HepG2 (cell line): Measurements from ENCODE around the gene CDHR4. TPM values are rescaled to one million over a fixed set of nuclear protein-coding genes. Genes with fewer than 3 reads are reported as not detected.

Experiments
- DNMT1 ChIP-seq: sonication (generic); formaldehyde crosslinking; IDR thresholded peaks from 2 replicates; pipeline ENCODE4 v1.5.1; 2020; ENCODE audit warnings: mild to moderate bottlenecking, missing genetic modification reagents
- HIVEP1 ChIP-seq: sonication (generic); formaldehyde crosslinking; IDR thresholded peaks from 2 replicates; pipeline ENCODE4 v1.4.0; 2020; ENCODE audit warnings: mild to moderate bottlenecking, missing genetic modification reagents
- HOXA9 ChIP-seq: sonication (generic); formaldehyde crosslinking; IDR thresholded peaks from 2 replicates; pipeline ENCODE4 v1.8.1; 2022; ENCODE audit warnings: missing genetic modification reagents, mild to moderate bottlenecking, moderate library complexity, borderline replicate concordance
- KLF13 ChIP-seq: sonication (generic); formaldehyde crosslinking; IDR thresholded peaks from 2 replicates; pipeline ENCODE4 v1.4.0; 2020; ENCODE audit warnings: mild to moderate bottlenecking, missing genetic modification reagents
- KMT2B ChIP-seq: IDR thresholded peaks from 2 replicates; pipeline ENCODE4 v1.6.1; 2016; ENCODE audit warnings: missing genetic modification reagents, missing compliant biosample characterization
- LCORL ChIP-seq, 2 experiments: fragments of 450-650 bp in 1 of 2; sonication (generic) in 1 of 2; formaldehyde crosslinking in 1 of 2; IDR thresholded peaks; 2 replicates each; pipeline versions ENCODE4 v1.5.0 to v1.6.1; 2017 to 2020; ENCODE audit warnings: antibody characterized with exemption in 1 of 2, missing genetic modification reagents in 1 of 2
- MED13 ChIP-seq: sonication (generic); formaldehyde crosslinking; IDR thresholded peaks from 2 replicates; pipeline ENCODE4 v1.5.0; 2020; ENCODE audit warnings: missing genetic modification reagents
- MLX ChIP-seq: IDR thresholded peaks from 2 replicates; pipeline ENCODE4 v1.6.1; 2016
- MXD3 ChIP-seq: IDR thresholded peaks from 2 replicates; pipeline ENCODE4 v1.6.1; 2016; ENCODE audit warnings: mild to moderate bottlenecking, missing biosample characterization, missing genetic modification reagents
- POLR2G ChIP-seq: fragments of 200-400 bp; formaldehyde crosslinking; IDR thresholded peaks from 2 replicates; pipeline ENCODE4 v1.6.1; 2018; ENCODE audit warnings: mild to moderate bottlenecking, low read depth, low read length, moderate library complexity
- RBAK ChIP-seq: sonication (generic); formaldehyde crosslinking; IDR thresholded peaks from 2 replicates; pipeline ENCODE4 v1.5.1; 2020; ENCODE audit warnings: mild to moderate bottlenecking, missing genetic modification reagents
- SCMH1 ChIP-seq: sonication (generic); formaldehyde crosslinking; IDR thresholded peaks from 2 replicates; pipeline ENCODE4 v1.9.0; 2021; ENCODE audit warnings: missing genetic modification reagents, mild to moderate bottlenecking, borderline replicate concordance
- SIX1 ChIP-seq: sonication (generic); formaldehyde crosslinking; IDR thresholded peaks from 2 replicates; pipeline ENCODE4 v1.4.0; 2020; ENCODE audit warnings: missing genetic modification reagents, borderline replicate concordance
- SOX5 ChIP-seq: IDR thresholded peaks from 2 replicates; pipeline ENCODE4 v1.6.1; 2016; ENCODE audit warnings: borderline replicate concordance
- SP4 ChIP-seq: sonication (generic); formaldehyde crosslinking; IDR thresholded peaks from 2 replicates; pipeline ENCODE4 v1.8.1; 2023; ENCODE audit warnings: mild to moderate bottlenecking, missing genetic modification reagents
- SRSF1 ChIP-seq: fragments of 200-400 bp; formaldehyde crosslinking; optimal IDR thresholded peaks from 2 replicates; pipeline ENCODE3; 2017; ENCODE audit warnings: mild to moderate bottlenecking, low read depth, low read length, moderate library complexity
- SSRP1 ChIP-seq: IDR thresholded peaks from 2 replicates; pipeline ENCODE4 v1.6.1; 2016; ENCODE audit warnings: control low read depth
- TCF7L2 ChIP-seq: IDR thresholded peaks from 2 replicates; pipeline ENCODE4 v1.6.1; 2011; ENCODE audit warnings: mild to moderate bottlenecking, low read depth, low read length, moderate library complexity
- ZBTB37 ChIP-seq: sonication (generic); formaldehyde crosslinking; IDR thresholded peaks from 2 replicates; pipeline ENCODE4 v1.4.0; 2020; ENCODE audit warnings: mild to moderate bottlenecking, missing genetic modification reagents
- ZC3H13 ChIP-seq: sonication (generic); formaldehyde crosslinking; IDR thresholded peaks from 2 replicates; pipeline ENCODE4 v1.8.1; 2023; ENCODE audit warnings: mild to moderate bottlenecking, missing genetic modification reagents, moderate library complexity
- ZKSCAN1 ChIP-seq: fragments of 150-350 bp; IDR thresholded peaks from 2 replicates; pipeline ENCODE4 v1.6.1; 2014; ENCODE audit warnings: low read length
- ZMYM4 ChIP-seq: sonication (generic); formaldehyde crosslinking; IDR thresholded peaks from 2 replicates; pipeline ENCODE4 v1.8.1; 2023; ENCODE audit warnings: mild to moderate bottlenecking, missing genetic modification reagents
- ZNF160 ChIP-seq: sonication (generic); formaldehyde crosslinking; IDR thresholded peaks from 2 replicates; pipeline ENCODE4 v1.8.0; 2022; ENCODE audit warnings: mild to moderate bottlenecking, inconsistent platforms, missing genetic modification reagents
- ZNF224 ChIP-seq: sonication (generic); formaldehyde crosslinking; IDR thresholded peaks from 2 replicates; pipeline ENCODE4 v1.5.0; 2020; ENCODE audit warnings: mild to moderate bottlenecking, missing genetic modification reagents
- ZNF235 ChIP-seq: sonication (generic); formaldehyde crosslinking; IDR thresholded peaks from 2 replicates; pipeline ENCODE4 v1.8.1; 2023; ENCODE audit warnings: mild to moderate bottlenecking, missing genetic modification reagents, borderline replicate concordance
- ZNF343 ChIP-seq: sonication (generic); formaldehyde crosslinking; IDR thresholded peaks from 2 replicates; pipeline ENCODE4 v1.4.0; 2020; ENCODE audit warnings: mild to moderate bottlenecking, missing genetic modification reagents
- ZNF773 ChIP-seq: sonication (generic); formaldehyde crosslinking; IDR thresholded peaks from 2 replicates; pipeline ENCODE4 v1.4.0; 2020; ENCODE audit warnings: missing genetic modification reagents, borderline replicate concordance
- polyA plus RNA-seq, 8 experiments: library from polyadenylated mRNA; depleted of rRNA in 3 of 8; stranded (reverse) in 7 of 8; unstranded in 1 of 8; fragments of >200 nt; fragmentation: Illumina TruSeq in 4 of 8; extraction: Trizol in 4 of 8; gene quantifications; 2 replicates each; pipeline versions ENCODE4 v1.2.1 to v1.2.3, GENCODE V29; 2011 to 2016; ENCODE audit warnings: low read depth in 4 of 8, missing spikeins in 1 of 8, mixed read lengths in 1 of 8; ENCODE audit not compliant: insufficient read depth in 1 of 8
- total RNA-seq, 5 experiments: library from RNA; depleted of rRNA; stranded (reverse); fragments of >200 nt; fragmentation: Illumina TruSeq; extraction: Trizol; gene quantifications; 2 replicates each; pipeline ENCODE4 v1.2.3, GENCODE V29; 2016; ENCODE audit warnings: low read depth in 1 of 5
- TF ChIP-seq, protein P1 (sequence below): sonication (generic); formaldehyde crosslinking; IDR thresholded peaks from 2 replicates; pipeline ENCODE4 v1.5.1; 2020; ENCODE audit warnings: missing genetic modification reagents, mild to moderate bottlenecking, borderline replicate concordance

CDHR4 gene
- total and polyA plus RNA-seq, 2 of the 13 experiments (the other 11 are each of a cell fraction or from before 2014, with no cell fraction given), result 0.21 TPM; not detected in 1

GRCh38 chr3:49802719-49803464, 3.2 kb upstream of the CDHR4 start, which contains the start of gene INKA1 (continued):
- TF ChIP-seq ZMYM4 (CRISPR knock-in tag) (peak; percentile 51; the same call in 1 of the 2 replicates), HIVEP1 (CRISPR knock-in tag) (no peak), ZNF235 (no peak), POLR2G (no peak), ZNF773 (CRISPR knock-in tag) (no peak), SP4 (peak; percentile 69; the same call in 1 of the 2 replicates), DNMT1 (CRISPR knock-in tag) (no peak; the same call in 1 of the 2 replicates), SOX5 (CRISPR knock-in tag) (0 out of 2 replicates have a peak, but pooled peaks have one; percentile 8), SCMH1 (CRISPR knock-in tag) (no peak), RBAK (peak; percentile 59; the same call in 1 of the 2 replicates), ZBTB37 (no peak), SIX1 (CRISPR knock-in tag) (no peak), ZNF343 (CRISPR knock-in tag) (no peak), SRSF1 (peak; percentile 75), SSRP1 (CRISPR knock-in tag) (no peak), HOXA9 (CRISPR knock-in tag) (no peak), KMT2B (CRISPR knock-in tag) (peak; percentile 59; the same call in 1 of the 2 replicates), ZNF160 (no peak), MLX (no peak), MED13 (CRISPR knock-in tag) (no peak), ZC3H13 (no peak), LCORL (IDR thresholded peaks at IDR 0.05) (no peak), LCORL (CRISPR knock-in tag; IDR thresholded peaks at IDR 0.05) (peak; percentile 65; the same call in 1 of the 2 replicates), KLF13 (CRISPR knock-in tag) (no peak), MXD3 (CRISPR knock-in tag) (0 out of 2 replicates have a peak, but pooled peaks have one; percentile 14), ZNF224 (CRISPR knock-in tag) (no peak), TCF7L2 (no peak), ZKSCAN1 (no peak)
- TF ChIP-seq, protein P1, sequence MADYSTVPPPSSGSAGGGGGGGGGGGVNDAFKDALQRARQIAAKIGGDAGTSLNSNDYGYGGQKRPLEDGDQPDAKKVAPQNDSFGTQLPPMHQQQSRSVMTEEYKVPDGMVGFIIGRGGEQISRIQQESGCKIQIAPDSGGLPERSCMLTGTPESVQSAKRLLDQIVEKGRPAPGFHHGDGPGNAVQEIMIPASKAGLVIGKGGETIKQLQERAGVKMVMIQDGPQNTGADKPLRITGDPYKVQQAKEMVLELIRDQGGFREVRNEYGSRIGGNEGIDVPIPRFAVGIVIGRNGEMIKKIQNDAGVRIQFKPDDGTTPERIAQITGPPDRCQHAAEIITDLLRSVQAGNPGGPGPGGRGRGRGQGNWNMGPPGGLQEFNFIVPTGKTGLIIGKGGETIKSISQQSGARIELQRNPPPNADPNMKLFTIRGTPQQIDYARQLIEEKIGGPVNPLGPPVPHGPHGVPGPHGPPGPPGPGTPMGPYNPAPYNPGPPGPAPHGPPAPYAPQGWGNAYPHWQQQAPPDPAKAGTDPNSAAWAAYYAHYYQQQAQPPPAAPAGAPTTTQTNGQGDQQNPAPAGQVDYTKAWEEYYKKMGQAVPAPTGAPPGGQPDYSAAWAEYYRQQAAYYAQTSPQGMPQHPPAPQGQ (CRISPR knock-in tag), result no peak
